GM13976 (cell line): ENCODE results near the gene BDNF.

Experiments used
- DNase-seq: peaks from one replicate; pipeline ENCODE4 v3.0.0; 2012; ENCODE audit warnings: low spot score
- CTCF ChIP-seq: IDR thresholded peaks from 2 replicates; pipeline ENCODE4 v1.5.1; 2012; ENCODE audit warnings: borderline replicate concordance, mild to moderate bottlenecking; ENCODE audit not compliant: insufficient read depth; ENCODE audit errors: extremely low read depth, missing control alignments, control extremely low read depth
- in situ Hi-C: fragments of 300-500 bp; cut with MboI; formaldehyde crosslinking; loops from one replicate; pipeline ENCODE4 v1.12.0; 2022; ENCODE audit warnings: low sequenced_read_pairs, mixed read lengths, inconsistent platforms; ENCODE audit not compliant: unreplicated experiment

The BDNF gene

GRCh38 chr11:27699926-27700350 is 317 bp downstream of the BDNF start:
- no peak for TF ChIP-seq CTCF
- no peak for DNase-seq
- in situ Hi-C loops = loop anchor here (10.0 to 25.0 kb wide), 4 partner anchors 412 to 1637 kb away; partner anchors contain the start of genes KIF18A and METTL15

- DNase-seq = no peak
- peak; percentile 3 for TF ChIP-seq CTCF
- in situ Hi-C loops = loop anchor here (25.0 kb wide), 1 partner anchor 1638 kb away; no protein-coding TSS in a partner anchor
These were observed 871 bp downstream of the BDNF start for GRCh38 chr11:27699242-27699925.

- TF ChIP-seq CTCF = peak; percentile 72
- DNase-seq = peak; percentile 79
- in situ Hi-C loops = loop anchor here (25.0 kb wide), 1 partner anchor 1638 kb away; no protein-coding TSS in a partner anchor
These were observed 1.4 kb downstream of the BDNF start for GRCh38 chr11:27698872-27699241.

GRCh38 chr11:27697679-27698275 is 2.5 kb downstream of the BDNF start:
- no peak for TF ChIP-seq CTCF
- DNase-seq = no peak
- in situ Hi-C loops = loop anchor here (25.0 kb wide), 1 partner anchor 1640 kb away; no protein-coding TSS in a partner anchor

GRCh38 chr11:27696961-27697360 is 3.3 kb downstream of the BDNF start:
- TF ChIP-seq CTCF = no peak
- DNase-seq = no peak
- in situ Hi-C loops = loop anchor here (25.0 kb wide), 1 partner anchor 1640 kb away; no protein-coding TSS in a partner anchor

- no peak for TF ChIP-seq CTCF
- in situ Hi-C loops = loop anchor here (25.0 kb wide), 1 partner anchor 1641 kb away; no protein-coding TSS in a partner anchor
- DNase-seq = no peak
These were observed 4.1 kb downstream of the BDNF start for GRCh38 chr11:27696115-27696514.
